GM18519 (cell line): ENCODE data around the gene HIGD2A.

Experiments used
- ATAC-seq: cut with Tn5 transposase; IDR thresholded peaks from one replicate; pipeline ENCODE4 v1.9.1; 2021; ENCODE audit warnings: mild to moderate bottlenecking, moderate library complexity; ENCODE audit not compliant: unreplicated experiment, low FRiP score

The HIGD2A gene

DNA sequence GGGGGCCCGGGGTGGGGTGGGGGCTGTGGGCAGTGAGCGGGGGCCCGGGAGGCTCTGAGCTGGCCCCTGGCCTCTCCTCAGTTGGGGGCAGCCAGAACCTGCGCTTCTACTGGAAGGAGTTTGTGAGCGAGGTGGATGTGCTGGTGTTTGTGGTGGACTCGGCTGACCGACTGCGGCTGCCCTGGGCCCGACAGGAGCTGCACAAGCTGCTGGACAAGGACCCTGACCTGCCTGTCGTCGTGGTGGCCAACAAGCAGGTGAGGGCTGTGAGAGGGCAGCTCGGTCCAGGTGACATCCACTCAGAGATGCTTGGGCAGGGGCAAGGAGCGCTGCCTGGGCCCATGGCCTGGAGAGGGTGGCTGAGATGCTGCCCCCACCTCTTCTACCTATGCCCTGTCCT lies 19.8 kb upstream of the HIGD2A start:
- ATAC-seq = no peak

DNA sequence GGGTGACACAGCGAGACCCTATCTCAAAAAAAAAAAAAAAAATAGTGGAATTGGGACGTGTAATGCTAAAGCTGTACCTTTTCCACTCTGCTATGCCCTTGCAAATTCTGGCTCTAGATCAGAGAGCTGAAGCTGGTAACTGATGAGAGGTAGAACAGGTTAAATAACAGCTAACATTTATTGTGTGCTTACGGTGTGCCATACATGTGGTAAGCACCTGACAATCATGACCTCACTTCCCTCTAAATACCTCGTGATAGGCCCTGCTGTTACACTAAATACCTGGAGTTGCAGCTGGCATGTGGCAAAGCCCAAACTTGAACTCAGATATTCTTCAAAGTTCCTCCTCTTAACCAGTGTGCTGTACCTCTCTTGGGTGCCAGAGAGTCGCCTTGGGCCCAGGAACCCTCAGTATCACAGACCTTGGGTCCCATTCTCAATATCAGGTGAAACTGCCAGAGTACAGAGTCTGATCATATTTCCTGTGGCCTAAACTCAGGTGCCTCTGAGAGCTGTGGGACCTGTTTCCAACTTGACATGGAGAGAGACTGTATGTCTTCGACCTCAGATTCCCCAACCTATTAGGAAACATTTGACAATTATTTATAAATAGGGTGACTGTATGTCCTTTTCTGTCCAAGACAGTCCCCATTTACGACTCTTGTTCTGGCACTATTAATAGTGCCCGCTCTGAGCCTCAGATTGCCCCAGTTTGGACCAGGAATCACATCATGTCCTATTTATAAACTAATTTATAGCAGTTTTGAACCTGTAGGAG lies 18.4 kb upstream of the HIGD2A start:
- no peak for ATAC-seq

DNA sequence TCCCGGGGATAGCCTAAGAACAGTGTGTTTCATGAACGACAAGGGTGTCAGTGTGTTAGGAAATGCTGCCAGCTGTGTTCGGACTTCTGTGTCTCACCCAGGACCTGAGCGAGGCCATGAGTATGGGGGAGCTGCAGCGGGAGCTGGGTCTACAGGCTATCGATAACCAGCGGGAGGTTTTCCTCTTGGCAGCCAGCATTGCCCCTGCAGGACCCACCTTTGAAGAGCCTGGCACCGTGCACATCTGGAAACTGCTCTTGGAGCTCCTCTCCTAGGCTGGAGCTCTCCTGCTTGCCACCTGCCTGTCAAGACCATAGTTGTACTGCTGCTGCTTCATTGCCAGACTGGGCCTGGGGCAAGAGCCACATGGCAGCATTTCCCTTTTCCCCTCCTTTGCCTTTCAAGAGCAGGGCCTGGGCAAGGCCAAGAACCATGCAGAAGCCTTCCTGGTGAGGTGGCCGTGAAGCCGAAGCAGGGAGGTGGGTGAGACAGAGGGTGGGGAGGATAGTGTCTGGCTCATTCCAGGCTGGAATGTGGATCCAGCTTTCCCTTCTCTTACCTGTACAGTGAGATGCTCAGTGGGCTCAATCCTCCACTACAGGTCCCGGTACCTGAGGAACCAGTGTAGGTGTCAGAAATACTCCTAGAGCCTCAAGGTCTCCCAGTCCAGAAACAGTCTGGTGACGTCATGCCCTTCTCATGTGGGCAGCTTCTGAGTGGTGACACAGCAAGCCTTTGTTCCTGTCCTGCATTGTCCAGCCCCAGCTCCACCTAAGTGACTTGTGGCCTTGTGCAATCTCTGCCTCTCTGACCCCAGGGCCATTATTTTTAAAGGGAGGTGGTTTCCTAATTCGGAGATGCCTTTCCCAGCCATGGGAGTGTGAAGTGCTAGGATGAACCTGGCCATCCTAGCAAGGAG lies 16.7 kb upstream of the HIGD2A start:
- ATAC-seq = no peak

DNA sequence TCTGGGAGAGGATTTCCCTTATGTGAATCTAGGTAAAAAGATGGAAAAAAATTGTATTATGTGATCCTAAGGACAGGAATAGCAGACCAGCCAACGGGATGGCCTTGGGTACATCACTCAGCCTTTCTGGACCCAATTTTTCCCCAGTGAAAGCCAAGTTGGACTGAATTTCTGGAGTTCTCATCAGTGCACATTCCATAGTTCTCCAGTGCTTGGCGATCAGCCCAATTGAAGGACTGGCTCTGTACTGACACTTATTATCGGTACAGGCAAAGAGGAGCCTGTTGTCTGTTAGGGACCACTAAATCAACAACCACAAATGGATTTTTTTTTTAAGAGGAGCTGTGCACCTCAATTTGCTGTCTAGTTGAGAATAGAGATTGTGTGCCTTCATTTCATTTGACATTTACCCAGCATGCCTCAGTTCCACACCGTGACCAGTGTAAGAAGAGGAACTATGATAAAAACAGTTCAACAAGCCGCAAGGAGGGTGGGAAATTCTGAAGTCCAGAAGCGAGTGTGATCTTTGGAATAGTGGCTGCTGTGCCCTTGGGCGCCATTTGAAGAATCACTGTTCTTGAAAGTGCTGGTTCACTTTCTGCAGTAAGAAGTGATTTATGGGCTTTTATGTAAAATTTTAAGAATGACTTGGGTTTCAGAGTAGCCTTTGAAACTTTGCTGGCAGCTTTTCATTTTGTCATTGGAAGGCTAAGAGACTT lies 15.3 kb upstream of the HIGD2A start:
- no peak for ATAC-seq

DNA sequence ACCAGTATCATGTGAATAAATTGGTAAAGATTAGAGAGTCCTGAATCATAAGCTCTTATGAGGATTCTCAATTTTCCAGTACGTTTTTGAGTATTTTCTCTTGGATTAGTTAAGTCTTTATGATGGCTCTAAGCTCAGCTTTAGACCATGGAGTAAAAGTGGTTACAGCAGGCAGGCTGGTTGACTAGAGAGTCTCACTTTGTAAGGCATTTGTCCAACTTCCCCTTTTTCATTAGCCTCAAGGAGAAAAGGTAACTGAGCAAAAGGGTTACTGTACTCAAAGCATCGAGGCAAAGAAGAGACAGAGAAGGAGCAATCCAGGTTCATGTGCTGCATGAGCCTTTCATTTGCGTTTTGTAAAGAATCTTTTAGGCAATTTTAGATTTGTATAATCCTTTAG lies 8.7 kb upstream of the HIGD2A start:
- no peak for ATAC-seq

DNA sequence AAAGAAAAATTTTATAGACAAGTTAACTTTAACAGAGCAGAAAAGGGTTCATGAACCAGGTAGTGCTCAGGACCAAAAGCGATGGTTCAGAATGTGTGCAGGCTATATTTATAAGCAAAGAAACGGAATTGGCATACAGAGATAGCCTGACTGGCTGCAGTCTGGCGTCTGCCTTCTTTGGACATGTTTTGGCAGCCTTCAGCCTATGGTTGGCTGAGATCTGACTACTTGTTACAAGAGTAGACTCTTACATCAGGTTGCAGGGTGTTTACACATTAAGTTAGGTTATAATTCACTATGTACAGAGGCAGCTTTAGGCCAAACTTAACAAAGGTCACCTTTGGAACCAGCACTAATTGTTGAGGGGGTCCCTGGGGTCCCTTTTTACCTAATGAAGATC lies 7.1 kb upstream of the HIGD2A start:
- no peak for ATAC-seq

DNA sequence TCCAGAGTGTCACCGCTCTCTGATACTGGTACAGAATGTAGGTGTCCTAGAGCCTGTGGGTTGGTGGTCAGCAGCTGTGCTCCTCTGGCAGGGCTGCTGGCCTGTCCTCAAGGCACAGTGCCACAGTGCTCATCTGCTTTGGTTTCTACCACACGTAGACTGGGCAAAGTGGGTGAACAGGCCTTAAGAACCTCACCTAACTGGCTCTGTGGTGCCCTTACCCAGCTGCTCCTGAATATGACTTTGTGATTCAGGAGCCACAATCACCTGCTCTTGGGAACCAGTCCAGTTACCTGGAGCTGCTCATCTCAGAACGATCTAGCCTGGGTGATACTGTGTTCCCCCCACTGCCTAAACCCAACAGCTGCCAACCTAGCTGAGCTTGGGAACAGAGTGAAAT lies 6.6 kb upstream of the HIGD2A start:
- no peak for ATAC-seq

DNA sequence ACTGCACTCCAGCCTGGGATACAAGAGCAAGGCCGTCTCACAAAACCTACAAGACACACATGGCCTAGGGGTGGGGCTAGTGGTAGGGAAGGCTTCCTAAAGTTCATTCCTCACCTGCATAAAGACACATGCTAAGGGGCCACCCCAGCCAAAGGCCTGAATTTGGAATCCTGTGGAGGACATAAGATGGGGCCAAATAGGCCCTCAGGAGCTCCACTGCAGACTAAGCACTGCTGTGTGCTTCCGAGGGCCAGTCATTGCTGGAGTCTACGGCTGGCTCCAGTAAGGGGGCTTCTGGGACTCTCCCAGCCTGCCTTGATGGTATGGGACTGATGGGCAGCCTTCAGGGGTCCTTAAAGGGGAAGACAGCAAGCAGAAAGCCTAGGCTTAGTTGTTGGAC lies 5.8 kb upstream of the HIGD2A start:
- no peak for ATAC-seq

DNA sequence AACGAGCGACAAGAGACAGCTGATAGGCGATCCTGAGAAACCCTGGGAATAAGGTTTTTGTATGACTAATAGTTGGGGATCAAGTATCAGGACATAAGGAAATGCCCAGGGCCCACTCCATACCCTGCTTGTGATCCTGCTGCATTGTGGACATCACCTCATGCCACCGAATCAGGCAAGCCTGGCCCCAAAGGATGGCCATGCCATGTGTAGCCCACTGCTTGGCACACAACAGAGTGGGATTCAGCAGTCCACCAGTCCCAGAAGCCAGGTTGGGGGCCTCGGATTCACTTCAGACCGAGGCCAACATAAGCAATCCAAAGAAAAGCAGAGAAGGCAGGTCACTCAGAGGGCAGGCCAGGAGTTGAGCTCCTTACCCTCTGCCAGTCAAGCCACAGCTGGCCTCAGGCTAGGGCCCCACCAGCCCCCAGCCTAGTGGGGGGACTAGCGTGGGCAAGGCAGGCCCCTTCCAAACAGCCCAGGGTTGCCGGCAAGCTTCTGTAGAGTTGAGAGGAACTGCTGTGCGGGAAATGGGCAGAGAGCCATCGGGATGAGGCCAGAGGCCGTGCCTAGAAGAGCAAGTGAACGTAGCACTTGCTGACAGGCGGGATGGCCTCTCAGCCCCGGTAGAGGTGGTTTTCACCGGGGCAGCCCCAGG lies 5.2 kb upstream of the HIGD2A start:
- no peak for ATAC-seq

DNA sequence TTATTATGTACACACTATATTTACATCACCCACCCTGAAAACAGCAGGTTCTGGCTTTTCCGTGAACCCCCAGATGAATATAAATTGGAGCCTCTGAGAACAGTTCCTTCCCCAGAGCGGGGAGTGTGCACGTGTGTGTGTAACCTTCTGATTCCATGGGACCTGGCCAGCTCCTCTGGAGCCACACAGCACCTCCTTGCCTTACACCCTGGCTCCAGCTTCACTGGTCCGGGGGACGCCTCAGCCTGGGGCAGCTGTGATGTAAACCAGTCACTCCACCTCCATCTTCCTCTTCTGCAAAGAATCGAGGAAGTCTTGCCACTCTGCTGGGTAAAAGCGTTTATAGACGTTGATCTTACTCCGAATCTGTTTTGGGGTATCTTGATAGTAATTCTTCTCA lies 4.6 kb upstream of the HIGD2A start:
- no peak for ATAC-seq

DNA sequence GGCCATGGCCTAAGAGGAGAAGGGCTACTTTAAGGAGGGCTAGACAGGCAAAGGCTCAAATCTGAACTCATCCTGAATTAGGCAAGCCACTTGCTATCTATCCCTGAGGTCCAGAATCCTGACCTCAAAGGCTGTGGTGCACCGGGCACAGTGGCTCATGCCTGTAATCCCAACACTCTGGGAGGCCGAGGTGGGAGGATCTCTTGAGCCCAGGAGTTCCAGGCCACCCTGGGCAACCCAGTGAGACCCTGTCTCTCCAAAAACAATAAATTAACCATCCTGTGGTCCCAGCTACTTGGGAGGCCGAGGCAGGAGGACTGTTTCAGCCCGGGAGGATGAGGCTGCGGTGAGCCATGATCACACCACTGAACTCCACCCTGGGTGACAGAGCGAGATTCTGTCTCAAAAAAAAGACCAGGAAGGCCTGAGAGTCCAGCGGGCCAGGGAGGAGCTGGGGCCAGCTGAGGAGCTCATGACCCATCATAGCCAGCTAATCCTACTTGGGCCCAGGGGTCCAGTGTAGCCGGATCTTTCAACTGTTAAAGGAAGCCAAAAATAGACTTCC lies 4.1 kb upstream of the HIGD2A start:
- ATAC-seq = no peak

DNA sequence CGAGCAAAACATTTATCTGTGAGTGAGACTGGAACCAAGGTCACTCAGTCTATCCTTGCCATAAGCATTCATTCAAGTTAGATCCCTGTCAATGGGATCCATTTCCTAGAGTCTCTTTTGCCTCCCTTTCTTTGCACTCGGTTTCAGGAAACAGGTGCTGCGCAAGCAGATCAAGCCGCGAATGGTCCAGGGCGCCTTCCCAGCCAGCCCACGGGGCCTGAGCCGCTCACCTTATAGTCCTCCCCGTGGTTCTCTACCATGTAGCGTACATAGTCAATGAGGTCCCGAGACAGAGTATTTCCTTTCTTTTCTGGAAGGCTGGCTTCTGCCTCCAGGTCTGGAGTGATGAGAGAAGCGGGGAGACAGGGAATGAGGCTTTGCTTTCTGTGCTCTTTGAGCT lies 3.6 kb upstream of the HIGD2A start:
- no peak for ATAC-seq

DNA sequence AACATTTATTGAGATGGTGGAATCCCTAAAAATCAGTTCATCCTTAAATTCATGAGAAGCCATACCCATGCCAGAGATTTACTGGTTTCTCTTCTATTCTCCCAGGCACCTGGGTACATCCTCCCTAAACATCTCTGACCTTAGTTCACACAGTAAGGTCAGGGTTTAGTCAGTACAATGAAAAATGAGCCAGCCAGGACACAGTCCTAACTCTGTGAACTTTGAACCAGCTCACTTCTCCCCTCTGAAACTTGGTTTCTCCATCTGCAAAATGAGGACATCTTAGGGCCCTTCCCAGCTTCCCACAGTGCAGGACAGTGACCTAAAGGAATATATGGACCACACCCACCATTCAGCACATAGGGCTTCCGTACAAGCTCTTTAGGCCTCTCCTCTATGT lies 2.1 kb upstream of the HIGD2A start:
- no peak for ATAC-seq

DNA sequence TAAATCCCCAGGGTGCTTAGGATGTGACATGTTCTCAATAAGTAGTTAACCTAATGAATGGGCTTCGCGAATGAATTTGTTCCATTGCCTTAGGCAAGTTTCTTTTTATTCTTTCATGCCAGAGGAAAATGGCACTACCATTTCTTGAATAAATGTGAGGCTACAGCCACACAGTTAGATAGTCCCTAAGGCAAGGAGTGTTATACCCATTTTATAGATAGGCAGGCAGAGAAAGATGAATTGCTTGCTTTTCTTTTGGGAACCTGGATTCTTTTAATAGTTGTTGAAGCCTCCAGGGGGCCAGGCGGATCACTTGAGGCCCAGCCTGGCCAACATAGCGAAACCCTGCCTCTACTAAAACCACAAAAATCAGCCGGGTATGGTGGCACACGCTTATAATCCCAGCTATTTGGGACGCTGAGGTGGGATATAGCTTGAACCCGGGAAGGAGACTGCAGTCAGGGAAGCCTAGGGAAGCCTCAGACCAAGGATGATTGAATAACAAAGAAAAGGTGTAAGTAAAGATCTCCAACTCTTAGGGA lies 1.1 kb upstream of the HIGD2A start:
- no peak for ATAC-seq

DNA sequence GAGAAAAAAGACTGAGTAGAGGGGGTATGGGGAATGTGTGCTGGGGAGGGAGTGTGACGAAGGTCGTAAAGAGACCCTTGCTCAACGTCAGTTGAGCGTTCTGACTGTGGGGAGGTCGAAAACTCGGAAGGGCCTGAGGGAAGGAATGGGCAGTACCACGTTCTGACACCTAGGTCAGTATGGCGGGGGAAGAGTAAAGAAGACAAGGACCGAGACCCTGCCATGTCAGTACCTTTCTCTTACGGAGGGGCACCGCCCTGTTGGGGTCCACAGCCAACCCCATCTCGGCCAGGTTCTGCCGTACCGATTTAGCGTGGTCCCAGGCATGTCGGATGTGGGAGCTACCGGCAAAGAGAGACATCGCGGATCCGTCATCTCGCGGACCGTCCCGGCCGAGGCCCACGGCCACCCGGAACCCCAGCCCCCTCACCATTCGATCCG lies 528 bp upstream of the HIGD2A start:
- no peak for ATAC-seq

DNA sequence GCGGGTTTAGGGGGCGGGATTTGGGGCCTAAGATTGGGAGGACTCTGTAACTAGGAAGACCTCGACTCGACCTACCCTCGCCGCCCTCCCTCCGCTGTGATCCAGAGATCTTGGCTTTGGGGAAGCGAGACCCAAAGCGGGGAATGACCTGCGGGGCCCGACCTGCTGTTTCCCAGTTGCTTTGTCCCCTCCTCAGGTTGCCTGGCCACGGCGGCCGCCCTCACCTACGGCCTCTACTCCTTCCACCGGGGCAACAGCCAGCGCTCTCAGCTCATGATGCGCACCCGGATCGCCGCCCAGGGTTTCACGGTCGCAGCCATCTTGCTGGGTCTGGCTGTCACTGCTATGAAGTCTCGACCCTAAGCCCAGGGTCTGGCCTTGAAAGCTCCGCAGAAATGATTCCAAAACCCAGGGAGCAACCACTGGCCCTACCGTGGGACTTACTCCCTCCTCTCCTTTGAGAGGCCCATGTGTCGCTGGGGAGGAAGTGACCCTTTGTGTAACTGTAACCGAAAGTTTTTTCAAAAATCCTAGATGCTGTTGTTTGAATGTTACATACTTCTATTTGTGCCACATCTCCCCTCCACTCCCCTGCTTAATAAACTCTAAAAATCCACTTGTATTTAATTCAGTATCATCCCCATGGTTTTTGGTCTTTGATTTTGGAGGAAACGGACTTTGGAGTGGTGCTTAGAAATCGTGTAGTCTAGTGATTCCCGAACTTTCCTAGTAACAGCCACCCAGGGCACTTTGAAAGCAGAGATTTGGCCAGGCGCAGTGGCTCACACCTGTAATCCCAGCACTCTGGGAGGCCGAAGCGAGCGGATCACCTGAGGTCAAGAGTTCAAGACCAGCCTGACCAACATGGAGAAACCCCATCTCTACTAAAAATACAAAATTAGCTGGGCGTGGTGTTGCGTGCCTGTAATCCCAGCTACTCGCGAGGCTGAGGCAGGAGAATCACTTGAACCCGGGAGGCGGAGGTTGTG lies 878 bp downstream of the HIGD2A start:
- ATAC-seq = peak; percentile 12

DNA sequence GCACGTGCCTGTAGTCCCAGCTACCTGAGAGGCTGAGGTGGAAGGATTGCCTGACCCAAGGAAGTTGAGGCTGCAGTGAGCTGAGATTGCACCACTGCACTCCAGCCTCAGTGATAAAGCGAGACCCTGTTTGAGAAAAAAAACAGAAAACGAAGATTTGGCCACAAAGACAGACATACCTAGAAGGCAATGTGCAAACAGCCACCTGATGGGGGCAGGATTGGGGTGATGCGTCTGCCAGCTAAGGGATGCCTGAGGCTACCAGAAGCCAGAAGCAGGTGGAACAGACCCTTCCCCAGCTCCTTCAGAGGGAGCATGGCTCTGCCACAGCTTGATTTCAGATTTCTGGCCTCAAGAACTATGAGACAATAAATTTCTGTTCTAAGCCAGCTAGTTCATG lies 2.9 kb downstream of the HIGD2A start:
- no peak for ATAC-seq

DNA sequence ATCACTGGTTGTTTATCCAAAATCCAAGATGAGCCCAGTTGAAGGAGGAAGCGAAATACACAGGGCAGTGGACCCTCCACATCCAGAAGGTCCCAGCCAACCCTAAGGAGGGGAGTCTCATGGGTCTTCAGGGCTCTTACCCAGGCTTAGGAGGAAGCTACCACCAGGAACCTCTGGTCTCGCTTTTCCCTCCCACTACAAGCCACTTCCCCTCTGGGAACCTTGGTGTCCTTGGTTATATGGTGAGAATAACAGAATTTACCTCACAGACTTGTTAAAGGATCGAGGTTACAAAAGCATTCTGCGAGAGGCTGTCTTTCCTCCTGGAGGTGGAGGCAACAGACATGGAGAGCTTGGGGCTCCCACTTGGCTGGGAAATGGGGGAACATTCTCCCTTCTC lies 3.4 kb downstream of the HIGD2A start:
- no peak for ATAC-seq

DNA sequence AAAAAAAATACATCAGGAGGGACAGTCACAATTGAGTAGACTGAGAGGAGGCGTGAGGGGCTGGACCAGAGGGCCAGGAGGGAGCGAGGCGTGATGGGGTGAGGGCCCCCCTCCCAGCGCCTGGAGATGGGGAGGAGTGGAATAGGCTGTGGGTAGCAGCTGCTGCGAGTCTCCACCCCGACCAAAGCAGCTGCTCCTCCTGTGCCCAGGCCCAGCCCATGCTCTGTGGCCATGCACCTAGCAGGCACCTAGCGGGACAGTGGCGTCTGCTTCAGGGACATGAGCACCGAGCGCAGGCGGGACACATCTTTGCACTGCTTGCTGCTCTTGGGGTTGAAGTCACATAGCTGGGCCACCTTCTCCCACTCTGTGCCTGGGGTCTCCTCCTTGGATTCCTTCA lies 4.0 kb downstream of the HIGD2A start:
- no peak for ATAC-seq
